NK-92 treated with Interleukin-12 subunit alpha and Interleukin-12 subunit beta, amount 100 ng/mL, for 24 hours (cell line): ENCODE measurements around the gene GDF15.

Experiments used
- DNase-seq: peaks from one replicate; lab custom pipeline; 2025; lab: John Stamatoyannopoulos, UW

Gene GDF15

GRCh38 chr19:18419195-18419698, 33.3 kb downstream of the GDF15 start, which contains the start of gene SSBP4:
Gene SSBP4, plus strand, starts transcription at chr19:18419398. Its CDS starts 251 bp downstream, at chr19:18419649.
- DNase-seq, result peak; percentile 63

DNA sequence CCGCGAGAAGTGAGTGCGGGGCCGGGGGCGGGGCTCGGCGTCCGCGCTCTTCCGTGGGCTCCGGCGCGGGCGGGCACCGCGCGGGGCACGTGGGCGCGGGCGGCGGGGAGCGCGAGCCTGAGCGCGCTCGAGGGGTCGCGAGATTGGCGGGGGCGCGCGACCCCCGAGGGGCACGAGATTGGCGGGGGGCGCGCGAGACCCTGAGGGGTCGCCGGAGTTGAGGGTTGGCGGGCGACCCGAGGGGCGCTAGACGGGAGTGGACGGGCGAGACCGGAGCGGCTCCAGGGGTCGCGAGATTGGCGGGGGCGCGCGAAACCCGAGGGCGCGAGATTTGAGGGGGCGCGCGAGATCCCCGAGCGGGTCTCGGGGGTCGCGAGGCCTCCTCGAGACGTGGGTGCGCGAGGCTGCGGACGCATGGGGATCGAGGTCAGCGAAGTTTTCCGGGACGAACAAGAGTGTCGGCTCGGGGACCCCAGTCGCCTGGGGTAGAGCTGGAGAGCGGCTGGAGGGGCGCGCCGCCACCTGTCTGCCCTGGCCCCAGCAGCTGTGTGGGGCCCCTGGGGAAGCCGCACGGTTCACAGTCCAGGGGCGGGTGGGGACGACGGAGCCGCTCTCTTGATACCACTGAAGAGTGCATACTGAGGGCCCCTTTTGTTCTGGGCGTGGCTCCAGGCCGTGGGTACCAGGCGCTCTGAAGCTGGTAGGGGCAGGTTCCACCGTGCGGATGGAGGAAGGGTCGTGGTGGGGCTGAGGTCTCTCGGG, 33.9 kb downstream of the GDF15 start:
- DNase-seq, result peak; percentile 43

DNA sequence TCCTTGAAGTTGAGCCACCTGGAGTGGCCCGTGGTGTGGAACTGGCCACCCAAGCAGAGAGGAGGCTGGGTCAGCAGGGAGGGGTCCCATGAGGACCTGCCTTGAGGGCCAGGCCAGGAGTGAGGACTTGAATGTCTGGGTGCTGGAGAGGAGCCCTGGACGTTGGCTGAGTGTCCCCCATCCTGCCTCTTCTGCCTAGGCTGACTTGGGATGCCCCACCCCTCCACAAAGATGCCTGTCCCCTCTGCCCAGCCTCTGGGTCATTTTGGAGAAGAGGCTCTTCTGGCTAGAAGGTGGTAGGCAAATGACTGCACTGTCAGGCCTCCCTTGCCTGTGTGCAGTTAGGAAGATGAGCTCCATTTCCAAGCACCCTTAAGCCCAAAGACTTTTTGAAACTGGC, 35.0 kb downstream of the GDF15 start:
- DNase-seq, result no peak

GRCh38 chr19:18421371-18421959, 35.5 kb downstream of the GDF15 start:
- DNase-seq, result no peak

DNA sequence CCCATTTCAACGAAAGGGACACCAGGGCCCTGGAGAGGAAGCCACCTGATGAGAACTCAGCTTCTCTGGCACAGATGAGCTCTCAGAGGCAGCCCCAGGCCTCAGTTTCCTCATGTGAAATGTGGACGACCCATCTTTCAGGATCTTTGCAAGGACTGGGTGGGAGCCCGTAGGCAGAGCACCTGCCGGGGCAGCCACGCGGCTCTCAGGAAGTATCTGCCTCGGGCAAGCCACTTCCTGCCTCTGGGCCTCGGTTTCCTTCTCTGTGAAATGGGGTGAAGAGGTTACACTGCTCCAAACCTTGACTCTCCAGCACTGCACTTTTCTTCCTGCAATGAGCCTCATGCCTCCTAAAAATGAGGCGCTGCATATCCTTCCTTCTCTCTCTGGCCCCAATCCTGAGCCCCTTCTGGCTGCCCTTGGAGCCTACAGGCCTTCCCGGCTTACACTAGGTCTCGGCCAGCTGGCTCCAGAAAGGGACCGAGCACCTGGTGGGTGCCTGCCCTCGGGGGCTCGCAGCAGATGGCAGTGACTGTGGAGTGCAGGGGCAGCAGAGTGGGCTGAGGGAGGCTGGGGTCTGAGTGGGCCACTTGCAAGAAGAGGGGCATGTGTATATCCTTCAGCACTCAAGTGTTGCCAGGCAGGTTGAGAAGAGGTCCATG, 36.7 kb downstream of the GDF15 start:
- DNase-seq, result peak; percentile 50

DNA sequence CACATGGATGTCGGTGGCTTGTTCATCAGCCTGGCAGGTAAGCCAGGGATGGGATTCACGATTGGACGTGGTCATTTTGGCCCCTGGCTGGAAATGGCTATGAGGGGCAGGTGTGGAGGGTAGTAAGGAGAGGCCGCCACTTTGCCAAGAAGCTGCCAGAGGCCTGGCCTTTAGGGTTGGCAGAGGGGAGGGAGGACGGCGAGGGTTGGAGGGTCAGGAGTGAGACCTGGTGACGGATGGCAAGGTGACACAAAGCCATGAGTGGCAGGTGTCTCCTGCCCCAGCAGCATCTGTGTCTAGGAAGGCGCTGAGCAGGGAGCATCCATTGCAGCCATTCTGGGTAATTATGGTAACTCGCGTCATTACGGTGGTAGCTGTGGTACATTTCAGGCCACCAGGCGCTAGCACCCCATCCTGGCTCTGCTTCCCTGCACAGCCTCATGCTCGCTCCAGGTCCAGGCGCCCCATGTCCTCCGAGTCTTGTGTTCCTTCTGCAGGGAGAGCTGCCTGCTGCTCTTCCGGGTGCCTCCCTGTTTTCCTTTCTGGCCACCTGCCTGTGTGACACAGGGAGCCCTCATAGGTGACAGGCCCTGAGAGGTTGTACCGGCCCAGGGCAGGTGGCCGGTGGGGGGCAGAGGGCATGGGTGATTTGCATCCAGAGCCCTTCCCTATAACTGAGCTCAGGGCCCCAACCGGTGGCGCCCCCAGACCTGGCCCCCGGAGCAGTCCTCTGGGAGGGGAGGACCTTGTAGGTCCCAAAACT, 37.5 kb downstream of the GDF15 start:
- no peak for DNase-seq

DNA sequence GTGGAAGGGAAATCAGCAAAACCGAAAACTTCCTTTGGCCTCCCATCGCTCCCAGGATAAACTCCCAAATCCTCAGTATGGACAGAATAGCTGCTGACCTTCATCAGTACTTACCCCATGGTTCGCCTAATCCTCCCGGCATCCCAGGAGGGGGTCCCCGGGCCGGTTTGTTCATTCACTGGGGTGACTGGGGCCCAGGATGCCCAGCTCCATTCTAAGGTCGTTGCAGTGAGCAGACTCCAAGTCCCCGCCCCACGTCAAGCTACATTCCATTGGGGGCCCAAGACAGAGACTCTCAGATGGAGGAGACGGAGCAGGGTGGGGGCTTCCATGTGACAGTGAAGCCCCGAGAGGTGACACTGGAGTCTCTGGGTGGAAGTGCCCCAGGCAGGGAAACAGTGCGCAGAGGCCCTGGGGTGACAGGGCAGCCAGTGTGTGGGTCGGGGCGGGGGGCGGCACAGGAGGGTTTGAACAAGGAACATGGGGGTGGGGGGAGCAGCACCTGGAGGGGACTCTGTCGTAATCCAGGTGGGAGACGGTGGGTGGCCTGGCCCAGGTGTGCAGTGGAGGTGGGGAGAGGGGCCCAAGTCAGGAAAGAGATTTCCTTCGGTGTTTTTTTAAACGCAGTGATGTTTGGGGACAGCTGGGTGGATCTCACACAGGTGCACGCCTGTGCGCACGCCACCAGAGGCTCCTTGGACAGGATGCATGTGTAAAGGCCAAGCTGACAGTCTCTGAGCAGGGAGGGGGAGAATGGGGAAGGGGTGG, 38.3 kb downstream of the GDF15 start:
- DNase-seq, result no peak

DNA sequence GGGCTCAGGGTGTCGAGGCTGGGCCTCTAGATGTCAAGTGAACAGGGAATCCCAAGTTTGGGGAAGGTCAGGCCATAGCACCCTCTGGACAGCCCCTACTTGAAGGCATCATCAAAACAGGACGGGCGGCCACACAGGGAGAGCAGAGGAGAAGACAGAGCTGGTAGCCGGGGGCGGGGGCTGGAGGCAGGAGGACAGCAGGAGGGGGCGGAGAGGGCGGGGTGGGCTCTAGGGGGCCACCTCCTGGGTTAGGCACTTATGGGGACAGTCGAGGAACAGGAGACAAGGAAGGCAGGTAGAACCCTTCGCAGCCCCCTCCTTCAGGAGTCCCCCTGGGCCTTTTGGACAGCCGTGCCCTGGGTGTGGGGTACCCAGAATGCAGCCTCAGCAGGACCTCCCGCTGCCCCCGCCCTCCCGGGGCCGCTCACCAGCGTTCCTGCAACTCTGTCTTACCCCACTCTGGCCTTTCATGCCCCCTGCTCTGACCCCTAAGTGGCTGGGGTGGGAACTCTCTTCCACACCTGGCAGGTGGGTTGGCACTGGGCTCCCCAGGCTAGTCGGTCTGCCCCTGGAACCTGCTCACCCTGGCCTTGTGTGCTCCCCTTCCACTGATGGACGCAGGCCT, 39.0 kb downstream of the GDF15 start:
- no peak for DNase-seq

DNA sequence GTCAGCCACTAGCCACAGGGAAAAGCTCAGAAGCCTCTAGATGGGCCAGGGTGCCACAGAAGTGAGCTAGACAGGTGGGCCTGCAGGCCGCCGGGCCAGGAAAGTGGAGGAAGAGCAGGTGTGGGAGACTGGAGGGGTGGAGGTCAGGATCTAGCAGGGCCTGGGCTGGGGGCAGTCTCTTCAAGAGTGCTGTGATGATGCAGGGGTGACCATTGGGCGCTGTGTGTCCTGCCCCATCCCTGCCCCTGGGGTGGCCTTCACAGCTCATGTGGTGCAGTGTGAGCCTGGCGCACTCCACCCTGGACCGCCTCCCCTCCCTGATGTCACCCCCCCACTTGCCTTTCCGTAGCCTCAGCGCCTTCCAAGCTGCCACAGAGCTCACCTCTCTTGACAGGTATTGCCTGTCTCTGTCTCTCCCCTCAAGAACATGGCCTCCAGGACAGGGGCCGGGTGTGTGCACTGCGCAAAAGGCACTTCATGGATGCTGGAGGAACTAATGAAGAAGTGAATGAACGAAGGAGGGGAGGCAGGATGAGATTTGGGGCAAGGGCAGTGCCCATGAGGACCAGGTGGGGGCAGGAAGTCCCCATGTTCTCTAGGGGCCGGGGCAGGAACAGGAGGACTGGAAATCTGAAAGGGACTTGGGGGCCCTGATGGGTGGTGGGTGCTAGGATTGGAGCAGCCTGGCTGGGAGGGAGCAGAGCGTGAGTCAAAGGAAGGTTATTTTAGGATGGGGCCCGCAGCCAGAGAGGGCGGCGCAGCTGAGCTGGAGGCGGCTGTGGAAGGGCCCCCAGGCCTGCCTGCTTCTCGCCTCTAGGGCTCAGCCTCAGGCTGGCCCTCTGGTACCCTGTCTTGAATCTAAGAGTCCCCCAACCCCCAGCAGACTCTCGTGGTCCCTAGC, 39.8 kb downstream of the GDF15 start:
- DNase-seq, result no peak

DNA sequence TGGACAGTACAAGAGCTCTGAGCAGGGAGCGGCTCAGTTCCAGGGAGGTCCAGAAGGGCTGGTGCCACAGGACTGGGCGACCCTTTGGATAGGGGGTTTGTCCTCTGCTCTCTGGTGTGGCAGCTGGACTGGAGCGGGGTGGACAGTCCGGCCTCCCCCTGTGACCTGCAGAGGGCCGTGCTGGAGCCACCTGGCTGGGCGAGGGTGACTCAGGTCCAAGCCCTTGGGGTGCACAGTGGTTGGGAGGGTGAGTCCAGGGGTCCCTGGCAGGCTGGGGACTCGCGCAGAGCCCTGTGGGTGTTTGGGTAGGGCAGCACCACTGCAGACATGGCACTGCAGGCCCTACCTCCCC, 40.4 kb downstream of the GDF15 start:
- no peak for DNase-seq

- DNase-seq, result no peak
Measured at GRCh38 chr19:18427080-18427742, 41.3 kb downstream of the GDF15 start.

GRCh38 chr19:18427743-18428113, 41.8 kb downstream of the GDF15 start:
- no peak for DNase-seq

- no peak for DNase-seq
Measured at GRCh38 chr19:18428173-18428786, 42.3 kb downstream of the GDF15 start.

DNA sequence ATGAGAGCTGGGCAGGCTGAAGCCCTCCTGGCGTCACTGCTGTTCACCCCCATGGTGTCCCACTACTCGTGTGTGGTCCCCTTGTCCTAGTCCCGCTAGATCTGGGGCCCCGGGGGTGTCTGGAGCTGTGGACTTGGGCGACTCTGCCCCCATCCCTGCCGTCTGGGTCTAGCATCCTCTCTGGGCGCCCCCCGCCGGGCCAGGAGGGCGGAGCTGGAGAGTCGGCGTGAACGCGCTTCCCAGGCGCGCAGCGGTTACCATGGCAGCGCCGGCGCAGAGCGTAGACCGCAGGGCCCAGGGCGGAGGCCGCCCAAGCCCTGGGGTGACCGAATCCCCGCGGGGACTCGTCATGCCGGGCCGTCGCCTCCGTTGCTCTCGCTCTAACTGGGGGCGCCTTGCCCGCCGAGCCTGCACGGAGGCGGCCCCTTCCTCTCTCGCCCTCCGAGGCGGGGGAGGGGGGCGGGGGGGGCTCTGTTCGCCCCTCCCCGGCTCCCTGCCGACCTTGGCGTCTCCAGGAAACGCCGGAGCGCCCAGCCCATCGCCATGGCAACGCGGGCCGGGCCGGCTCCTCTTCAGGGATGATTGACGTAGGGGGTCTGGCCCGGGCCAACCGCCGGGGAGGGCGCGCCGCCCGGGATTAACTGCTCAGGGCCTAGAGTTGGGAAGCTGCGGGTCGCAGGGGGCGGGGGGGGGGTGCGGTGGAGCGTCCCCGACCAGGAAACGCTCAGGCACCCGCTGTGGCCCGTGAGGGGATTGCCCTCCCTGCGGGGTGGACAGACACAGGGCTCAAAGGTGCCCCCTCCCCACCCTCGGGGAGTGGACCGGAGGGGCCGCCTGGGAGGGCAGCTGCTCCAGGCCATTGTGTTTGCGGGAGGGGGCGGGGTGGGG, 43.1 kb downstream of the GDF15 start:
- DNase-seq, result peak; percentile 57

DNA sequence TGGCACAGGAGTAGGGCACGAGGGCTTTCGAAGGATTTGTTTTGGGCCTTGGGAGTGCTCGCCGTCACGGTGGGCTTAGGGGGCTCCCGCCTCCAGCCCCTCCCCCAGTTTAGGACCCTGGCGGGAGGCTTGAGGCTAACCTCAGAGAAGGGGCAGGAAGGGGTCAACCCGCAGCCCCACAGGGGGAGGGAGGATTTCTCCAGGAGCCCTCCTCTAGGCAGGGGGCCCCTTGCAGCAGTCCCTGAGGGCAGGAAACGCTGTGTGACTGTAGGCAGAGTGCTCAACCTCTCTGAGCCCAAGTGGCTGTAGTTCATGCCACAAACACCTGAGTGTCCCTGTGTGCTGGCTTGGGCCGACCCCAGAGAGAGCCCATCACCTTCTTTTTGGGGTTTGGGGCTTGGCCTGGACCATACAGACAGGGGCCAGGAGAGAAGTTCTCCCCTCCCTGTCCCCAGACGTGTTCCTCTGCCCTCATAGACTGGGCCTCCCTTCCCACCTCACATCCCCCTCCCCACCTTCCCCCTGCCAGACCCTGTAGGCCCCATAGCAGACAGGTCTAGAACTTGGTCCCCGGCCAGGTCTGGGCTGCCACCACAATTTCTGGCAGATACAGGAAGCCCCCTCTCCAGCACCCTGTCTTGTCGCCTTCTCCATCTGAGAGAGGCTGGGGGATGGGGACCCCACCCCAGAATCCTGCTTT, 43.9 kb downstream of the GDF15 start:
- DNase-seq, result no peak

- no peak for DNase-seq
Measured at GRCh38 chr19:18430417-18431144, 44.6 kb downstream of the GDF15 start.
